Measurements from ENCODE around the gene CYFIP1. TPM values are rescaled to one million over a fixed set of nuclear protein-coding genes. Genes with fewer than 3 reads are reported as not detected.

CYFIP1 gene
- total and polyA plus RNA-seq, 5 donors from 2014 or later, result 1.1 to 7.6 (median 2.0) TPM

DNA sequence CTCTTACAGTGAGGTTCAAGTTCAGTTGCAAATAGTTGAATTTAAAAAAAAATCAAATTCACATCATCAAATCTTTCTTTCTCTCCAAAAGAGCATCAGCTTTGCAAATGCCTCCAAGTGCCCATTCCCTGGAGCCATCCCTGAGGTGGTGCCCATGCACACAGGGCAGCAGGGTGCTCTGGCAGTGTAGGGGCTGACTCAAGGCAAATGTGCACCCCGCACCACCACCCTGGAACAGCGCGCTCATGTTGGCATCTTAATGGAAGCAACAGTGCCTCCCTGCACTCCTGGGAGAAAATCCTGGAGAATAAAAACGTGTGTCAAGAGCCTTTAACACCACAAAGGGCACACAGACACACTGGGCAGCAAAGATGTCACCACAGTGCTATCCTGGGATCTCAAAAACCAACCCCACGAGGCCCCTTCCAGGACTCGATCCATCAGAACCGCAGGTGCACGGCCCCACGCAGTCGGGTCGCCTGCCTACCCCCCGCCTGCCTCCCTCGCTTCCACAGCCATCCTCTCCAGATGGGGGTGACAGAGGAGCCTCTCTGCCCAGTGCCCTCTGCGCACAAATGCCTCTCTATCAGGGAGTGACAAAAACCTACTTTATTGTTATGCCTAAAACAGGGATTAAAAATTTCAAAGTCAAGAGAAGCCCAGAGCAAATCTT lies 90.9 kb downstream of the CYFIP1 start:
- Histone ChIP-seq H3K9me3 (ENCODE audit: control insufficient read depth in 2 of 2, low read length in 2 of 2) (no peaks in the 10 kb centered on the region), H3K27ac (ENCODE audit: insufficient read depth, low read length, poor library complexity, severe bottlenecking) (no peak overlapping the region), H3K4me3 (ENCODE audit: low read depth, low read length) (no peak overlapping the region), H3K27me3 (ENCODE audit: control insufficient read depth, insufficient read depth, low read length) (no peaks in the 10 kb centered on the region), H3K36me3 (ENCODE audit: control insufficient read depth, insufficient read depth, low read length) (no peaks in the 10 kb centered on the region), H3K4me1 (ENCODE audit: control insufficient read depth, insufficient read depth, low read length, poor library complexity, severe bottlenecking) (no peaks in the 10 kb centered on the region)
- no peaks in the 10 kb centered on the region for H3K9me3 Mint-ChIP-seq
- no peaks in the 10 kb centered on the region for H3K4me1 Mint-ChIP-seq
- H3K27me3 Mint-ChIP-seq, result no peaks in the 10 kb centered on the region
- no peak overlapping the region for H3K4me3 Mint-ChIP-seq
- H3K27ac Mint-ChIP-seq, result no peak overlapping the region
- ATAC-seq (ENCODE audit: low read depth in 2 of 2) (no peak), DNase-seq (no peak)
- no peaks in the 10 kb centered on the region for H3K36me3 Mint-ChIP-seq

DNA sequence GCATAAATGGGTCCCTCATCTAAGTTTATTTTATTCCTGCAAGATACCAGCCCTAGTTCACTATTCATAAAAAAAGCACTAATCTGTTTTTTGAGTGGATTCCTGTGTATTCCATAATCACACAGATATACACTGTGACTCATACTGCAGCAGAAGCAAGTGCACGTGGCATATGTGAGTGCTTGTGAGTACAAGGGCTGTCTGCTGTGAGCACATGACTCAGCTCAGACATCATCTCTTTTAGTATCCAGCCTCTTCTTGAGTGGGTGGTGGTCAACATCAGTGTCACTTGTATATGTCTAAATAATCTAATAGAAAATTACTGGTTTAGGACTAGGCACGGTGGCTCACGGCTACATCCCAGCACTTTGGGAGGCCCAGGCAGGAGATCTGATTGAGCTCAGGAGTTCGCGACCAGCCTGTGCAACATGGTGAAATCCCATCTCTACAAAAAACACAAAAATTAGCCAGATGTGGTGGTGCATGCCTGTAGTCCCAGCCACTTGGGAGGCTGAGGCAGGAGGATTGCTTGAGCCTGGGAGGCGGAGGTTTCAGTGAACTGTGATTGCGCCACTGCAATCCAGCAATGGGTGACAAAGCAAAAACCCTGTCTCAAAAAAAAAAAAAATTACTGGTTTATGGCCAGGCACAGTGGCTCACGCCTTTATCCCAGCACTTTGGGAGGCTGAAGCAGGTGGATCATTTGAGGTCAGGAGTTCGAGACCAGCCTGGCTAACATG lies 91.9 kb downstream of the CYFIP1 start:
- Histone ChIP-seq H3K36me3 (ENCODE audit: control insufficient read depth, insufficient read depth, low read length) (no peaks in the 10 kb centered on the region), H3K4me3 (ENCODE audit: low read depth, low read length) (no peak overlapping the region), H3K9me3 (ENCODE audit: control insufficient read depth in 2 of 2, low read length in 2 of 2) (no peaks in the 10 kb centered on the region), H3K4me1 (ENCODE audit: control insufficient read depth, insufficient read depth, low read length, poor library complexity, severe bottlenecking) (no peaks in the 10 kb centered on the region), H3K27me3 (ENCODE audit: control insufficient read depth, insufficient read depth, low read length) (no peaks in the 10 kb centered on the region), H3K27ac (ENCODE audit: insufficient read depth, low read length, poor library complexity, severe bottlenecking) (no peak overlapping the region)
- ATAC-seq (ENCODE audit: low read depth in 2 of 2) (no peak), DNase-seq (no peak)
- no peak overlapping the region for H3K4me3 Mint-ChIP-seq
- no peaks in the 10 kb centered on the region for H3K4me1 Mint-ChIP-seq
- no peaks in the 10 kb centered on the region for H3K36me3 Mint-ChIP-seq
- no peaks in the 10 kb centered on the region for H3K27me3 Mint-ChIP-seq
- no peaks in the 10 kb centered on the region for H3K9me3 Mint-ChIP-seq
- no peak overlapping the region for H3K27ac Mint-ChIP-seq

- H3K4me1 Mint-ChIP-seq, result no peaks in the 10 kb centered on the region
- ATAC-seq (ENCODE audit: low read depth in 2 of 2) (no peak), DNase-seq (no peak)
- H3K9me3 Mint-ChIP-seq, result no peaks in the 10 kb centered on the region
- Histone ChIP-seq H3K9me3 (ENCODE audit: control insufficient read depth in 2 of 2, low read length in 2 of 2) (no peaks in the 10 kb centered on the region), H3K27me3 (ENCODE audit: control insufficient read depth, insufficient read depth, low read length) (no peaks in the 10 kb centered on the region), H3K36me3 (ENCODE audit: control insufficient read depth, insufficient read depth, low read length) (no peaks in the 10 kb centered on the region), H3K27ac (ENCODE audit: insufficient read depth, low read length, poor library complexity, severe bottlenecking) (no peak overlapping the region), H3K4me1 (ENCODE audit: control insufficient read depth, insufficient read depth, low read length, poor library complexity, severe bottlenecking) (no peaks in the 10 kb centered on the region), H3K4me3 (ENCODE audit: low read depth, low read length) (no peak overlapping the region)
- no peak overlapping the region for H3K4me3 Mint-ChIP-seq
- no peaks in the 10 kb centered on the region for H3K36me3 Mint-ChIP-seq
- no peak overlapping the region for H3K27ac Mint-ChIP-seq
- no peaks in the 10 kb centered on the region for H3K27me3 Mint-ChIP-seq
These were observed 92.8 kb downstream of the CYFIP1 start for GRCh38 chr15:22887157-22887951.

GRCh38 chr15:22885120-22885519 lies 95.0 kb downstream of the CYFIP1 start:
- Mint-ChIP-seq H3K27ac (peak overlapping the region in 1 of 3 donors; percentile 11), H3K9me3 (no peaks in the 10 kb centered on the region), H3K36me3 (no peaks in the 10 kb centered on the region), H3K4me3 (no peak overlapping the region), H3K4me1 (no peaks in the 10 kb centered on the region), H3K27me3 (no peaks in the 10 kb centered on the region)
- DNase-seq (no peak), ATAC-seq (ENCODE audit: low read depth in 2 of 2) (no peak)
- Histone ChIP-seq H3K27me3 (ENCODE audit: control insufficient read depth, insufficient read depth, low read length) (no peaks in the 10 kb centered on the region), H3K4me3 (ENCODE audit: low read depth, low read length) (no peak overlapping the region), H3K4me1 (ENCODE audit: control insufficient read depth, insufficient read depth, low read length, poor library complexity, severe bottlenecking) (no peaks in the 10 kb centered on the region), H3K36me3 (ENCODE audit: control insufficient read depth, insufficient read depth, low read length) (no peaks in the 10 kb centered on the region), H3K27ac (ENCODE audit: insufficient read depth, low read length, poor library complexity, severe bottlenecking) (no peak overlapping the region), H3K9me3 (ENCODE audit: control insufficient read depth in 2 of 2, low read length in 2 of 2) (no peaks in the 10 kb centered on the region)

GRCh38 chr15:22884344-22884743 lies 95.8 kb downstream of the CYFIP1 start:
- H3K36me3 Mint-ChIP-seq, result no peaks in the 10 kb centered on the region
- no peak overlapping the region for H3K27ac Mint-ChIP-seq
- DNase-seq, result peak in 1 of 3 donors; percentile 16
- no peak overlapping the region for H3K4me3 Mint-ChIP-seq
- ATAC-seq (ENCODE audit: low read depth in 2 of 2), result no peak
- H3K27me3 ChIP-seq (ENCODE audit: control insufficient read depth, insufficient read depth, low read length), result no peaks in the 10 kb centered on the region
- no peak overlapping the region for H3K27ac ChIP-seq (ENCODE audit: insufficient read depth, low read length, poor library complexity, severe bottlenecking)
- no peaks in the 10 kb centered on the region for H3K9me3 Mint-ChIP-seq
- no peaks in the 10 kb centered on the region for H3K4me1 Mint-ChIP-seq
- H3K4me3 ChIP-seq (ENCODE audit: low read depth, low read length), result no peak overlapping the region
- H3K27me3 Mint-ChIP-seq, result no peaks in the 10 kb centered on the region
- H3K9me3 ChIP-seq (ENCODE audit: control insufficient read depth in 2 of 2, low read length in 2 of 2), result no peaks in the 10 kb centered on the region
- H3K4me1 ChIP-seq (ENCODE audit: control insufficient read depth, insufficient read depth, low read length, poor library complexity, severe bottlenecking), result no peaks in the 10 kb centered on the region
- H3K36me3 ChIP-seq (ENCODE audit: control insufficient read depth, insufficient read depth, low read length), result no peaks in the 10 kb centered on the region

- ATAC-seq (ENCODE audit: low read depth in 2 of 2) (no peak), DNase-seq (no peak)
- H3K9me3 ChIP-seq (ENCODE audit: control insufficient read depth in 2 of 2, low read length in 2 of 2), result no peaks in the 10 kb centered on the region
- peaks cover 4% of the 10 kb centered on the region for H3K36me3 Mint-ChIP-seq
- no peaks in the 10 kb centered on the region for H3K4me1 ChIP-seq (ENCODE audit: control insufficient read depth, insufficient read depth, low read length, poor library complexity, severe bottlenecking)
- no peak overlapping the region for H3K27ac Mint-ChIP-seq
- no peak overlapping the region for H3K27ac ChIP-seq (ENCODE audit: insufficient read depth, low read length, poor library complexity, severe bottlenecking)
- no peaks in the 10 kb centered on the region for H3K27me3 Mint-ChIP-seq
- no peaks in the 10 kb centered on the region for H3K36me3 ChIP-seq (ENCODE audit: control insufficient read depth, insufficient read depth, low read length)
- no peaks in the 10 kb centered on the region for H3K9me3 Mint-ChIP-seq
- H3K4me3 ChIP-seq (ENCODE audit: low read depth, low read length), result no peak overlapping the region
- no peaks in the 10 kb centered on the region for H3K4me1 Mint-ChIP-seq
- no peaks in the 10 kb centered on the region for H3K27me3 ChIP-seq (ENCODE audit: control insufficient read depth, insufficient read depth, low read length)
- no peak overlapping the region for H3K4me3 Mint-ChIP-seq
These were observed 97.0 kb downstream of the CYFIP1 start for GRCh38 chr15:22883196-22883595.

DNA sequence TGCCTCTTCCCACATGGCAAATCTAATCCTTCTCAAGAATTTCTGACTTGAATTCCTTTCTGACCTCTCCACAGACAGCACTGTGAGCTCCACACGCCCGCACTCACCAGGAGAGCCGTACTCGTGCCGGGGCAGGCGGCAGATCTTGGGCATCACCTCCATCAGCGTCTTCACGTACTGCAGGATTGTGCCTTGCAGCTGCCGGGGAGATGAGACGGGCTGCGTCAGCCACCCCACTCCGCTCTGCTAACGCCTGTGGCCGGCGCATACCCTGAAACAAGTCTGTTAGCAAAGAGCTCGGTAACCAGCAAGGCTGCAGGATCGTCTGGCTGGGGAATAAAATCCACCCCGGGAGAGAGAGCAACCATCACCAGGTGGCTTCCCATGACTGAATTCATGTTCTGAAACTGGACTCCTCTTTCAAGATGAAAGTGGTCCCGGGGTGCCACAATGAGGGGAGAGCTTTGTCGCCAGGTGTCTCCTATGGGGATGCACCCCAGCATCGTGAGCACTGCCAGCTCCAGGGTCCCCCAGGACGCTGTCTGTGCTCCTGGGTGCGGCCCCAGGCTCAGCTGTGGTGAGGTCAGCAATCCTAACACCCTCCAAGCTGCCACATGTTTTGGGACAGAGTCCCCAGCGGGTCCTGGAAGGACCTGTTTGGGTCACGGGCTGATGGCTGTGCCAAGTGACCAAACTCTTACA lies 98.3 kb downstream of the CYFIP1 start:
- Mint-ChIP-seq H3K36me3 (peaks cover 6% of the 10 kb centered on the region), H3K9me3 (no peaks in the 10 kb centered on the region), H3K27ac (no peak overlapping the region), H3K4me1 (no peaks in the 10 kb centered on the region), H3K4me3 (no peak overlapping the region), H3K27me3 (no peaks in the 10 kb centered on the region)
- no peak for DNase-seq
- Histone ChIP-seq H3K27ac (ENCODE audit: insufficient read depth, low read length, poor library complexity, severe bottlenecking) (no peak overlapping the region), H3K4me1 (ENCODE audit: control insufficient read depth, insufficient read depth, low read length, poor library complexity, severe bottlenecking) (no peaks in the 10 kb centered on the region), H3K9me3 (ENCODE audit: control insufficient read depth in 2 of 2, low read length in 2 of 2) (no peaks in the 10 kb centered on the region), H3K4me3 (ENCODE audit: low read depth, low read length) (no peak overlapping the region), H3K27me3 (ENCODE audit: control insufficient read depth, insufficient read depth, low read length) (no peaks in the 10 kb centered on the region), H3K36me3 (ENCODE audit: control insufficient read depth, insufficient read depth, low read length) (no peaks in the 10 kb centered on the region)
- ATAC-seq (ENCODE audit: low read depth in 2 of 2), result no peak
